Keratinocyte (primary cell): Measurements from ENCODE around the gene RYR2.

Source experiments
- EZH2 ChIP-seq: IDR thresholded peaks from one replicate; pipeline ENCODE4 v1.6.1; 2012; ENCODE audit warnings: inconsistent platforms, mild to moderate bottlenecking, low read length, moderate library complexity
- TF ChIP-seq, protein P1 (sequence below), 3 experiments: IDR thresholded peaks in 1 of 3; conservative IDR thresholded peaks in 1 of 3; optimal IDR thresholded peaks in 1 of 3; 2 replicates in 2 of 3; 3 replicates in 1 of 3; pipeline versions ENCODE3 to v1.5.1; 2011; ENCODE audit warnings: low read length in 3 of 3, mild to moderate bottlenecking in 3 of 3, moderate library complexity in 2 of 3, control low read depth in 1 of 3, inconsistent platforms in 1 of 3; ENCODE audit not compliant: insufficient read depth in 2 of 3; ENCODE audit errors: extremely low read depth in 1 of 3

DNA sequence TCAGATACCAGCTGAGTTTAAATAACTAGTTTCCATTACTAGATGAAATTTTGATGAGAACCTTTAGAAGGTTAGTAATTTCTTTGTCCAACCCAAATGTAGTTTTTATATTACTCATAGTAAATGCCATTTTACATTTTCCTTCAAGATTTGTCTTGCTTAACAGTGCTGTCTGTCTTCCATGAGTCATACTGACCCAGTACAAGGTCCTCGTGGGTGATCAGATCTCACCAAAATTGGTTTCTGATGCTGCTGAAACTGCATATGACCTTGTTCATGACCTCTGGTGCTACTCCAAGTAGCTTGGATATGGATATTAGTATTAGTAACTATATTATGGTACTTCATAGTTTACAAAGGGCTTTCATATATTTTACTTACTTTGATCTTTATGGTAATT is 207.1 kb downstream of the RYR2 start:
- TF ChIP-seq, protein P1, sequence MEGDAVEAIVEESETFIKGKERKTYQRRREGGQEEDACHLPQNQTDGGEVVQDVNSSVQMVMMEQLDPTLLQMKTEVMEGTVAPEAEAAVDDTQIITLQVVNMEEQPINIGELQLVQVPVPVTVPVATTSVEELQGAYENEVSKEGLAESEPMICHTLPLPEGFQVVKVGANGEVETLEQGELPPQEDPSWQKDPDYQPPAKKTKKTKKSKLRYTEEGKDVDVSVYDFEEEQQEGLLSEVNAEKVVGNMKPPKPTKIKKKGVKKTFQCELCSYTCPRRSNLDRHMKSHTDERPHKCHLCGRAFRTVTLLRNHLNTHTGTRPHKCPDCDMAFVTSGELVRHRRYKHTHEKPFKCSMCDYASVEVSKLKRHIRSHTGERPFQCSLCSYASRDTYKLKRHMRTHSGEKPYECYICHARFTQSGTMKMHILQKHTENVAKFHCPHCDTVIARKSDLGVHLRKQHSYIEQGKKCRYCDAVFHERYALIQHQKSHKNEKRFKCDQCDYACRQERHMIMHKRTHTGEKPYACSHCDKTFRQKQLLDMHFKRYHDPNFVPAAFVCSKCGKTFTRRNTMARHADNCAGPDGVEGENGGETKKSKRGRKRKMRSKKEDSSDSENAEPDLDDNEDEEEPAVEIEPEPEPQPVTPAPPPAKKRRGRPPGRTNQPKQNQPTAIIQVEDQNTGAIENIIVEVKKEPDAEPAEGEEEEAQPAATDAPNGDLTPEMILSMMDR (optimal IDR thresholded peaks at IDR 0.05 in 1 of 3, IDR thresholded peaks at IDR 0.05 in 1 of 3, conservative IDR thresholded peaks at IDR 0.05 in 1 of 3; ENCODE audit: extremely low read depth in 1 of 3, insufficient read depth in 2 of 3, low read length in 3 of 3), result no peak
- no peak for TF ChIP-seq EZH2
